Measurements from ENCODE around the gene LRRC3C. TPM values are rescaled to one million over a fixed set of nuclear protein-coding genes. Genes with fewer than 3 reads are reported as not detected.

LRRC3C gene
- total RNA-seq, 2 donors from 2014 or later = not detected

- Histone ChIP-seq H3K36me3 (peaks cover 30 to 73% of the 10 kb centered on the region in 2 donors), H3K27me3 (replicated peaks; ENCODE audit: insufficient read depth) (no peaks in the 10 kb centered on the region), H3K4me1 (replicated peaks) (no peaks in the 10 kb centered on the region), H3K9me3 (no peaks in the 10 kb centered on the region), H3K27ac (no peak overlapping the region), H3K4me3 (no peak overlapping the region)
- intact Hi-C loops (cut with DNase I) = no loop called here
- no peak for TF ChIP-seq POLR2AphosphoS5 (IDR thresholded peaks at IDR 0.05)
- no peak for TF ChIP-seq POLR2A (IDR thresholded peaks at IDR 0.05)
- no peak for TF ChIP-seq CTCF (IDR thresholded peaks at IDR 0.05)
- no peak for DNase-seq (ENCODE audit: low spot score)
- WGBS = 89% methylated on average over 11 of the region's 11 CpGs
These were observed 66.9 kb downstream of the LRRC3C start for GRCh38 chr17:39994448-39994847.

Other genes with a start within 250 kb of the LRRC3C start
- gene PGAP3, start 239.7 kb upstream of the LRRC3C start, total RNA-seq = 10 to 100 TPM; 44.6 to 50.0 TPM
- 100 to 1,000 TPM; 112 to 172 TPM for gene ERBB2, start 227.7 kb upstream of the LRRC3C start, total RNA-seq
- gene MIEN1, start 197.2 kb upstream of the LRRC3C start, total RNA-seq = 100 to 1,000 TPM in 1 of 2 donors, 10 to 100 TPM in 1; 46.5 to 119 TPM
- 10 to 100 TPM; 25.7 to 32.6 TPM for gene GRB7, start 189.8 kb upstream of the LRRC3C start, total RNA-seq
- 1 to 10 TPM in 1 of 2 donors, under 1 TPM in 1; 0.55 to 1.7 TPM for gene IKZF3, start 63.4 kb upstream of the LRRC3C start, total RNA-seq
- gene ZPBP2, start 59.5 kb upstream of the LRRC3C start, total RNA-seq = 10 to 100 TPM in 1 of 2 donors, not detected in 1; 14.8 TPM
- gene GSDMB, start 9.1 kb upstream of the LRRC3C start, total RNA-seq = 10 to 100 TPM in 1 of 2 donors, 1 to 10 TPM in 1; 4.0 to 17.0 TPM
- 10 to 100 TPM; 82.4 to 91.6 TPM for gene ORMDL3, start 131 bp upstream of the LRRC3C start, total RNA-seq
- 1 to 10 TPM in 1 of 2 donors, not detected in 1; 1.2 TPM for gene GSDMA, start 35.3 kb downstream of the LRRC3C start, total RNA-seq
- gene PSMD3, start 53.1 kb downstream of the LRRC3C start, total RNA-seq = 100 to 1,000 TPM in 1 of 2 donors, 10 to 100 TPM in 1; 96.4 to 116 TPM
- 1 to 10 TPM in 1 of 2 donors, under 1 TPM in 1; 0.41 to 2.2 TPM for gene CSF3, start 87.7 kb downstream of the LRRC3C start, total RNA-seq
- 100 to 1,000 TPM in 1 of 2 donors, 10 to 100 TPM in 1; 55.2 to 167 TPM for gene MED24, start 126.7 kb downstream of the LRRC3C start, total RNA-seq
- gene THRA, start 135.2 kb downstream of the LRRC3C start, total RNA-seq = 10 to 100 TPM; 35.2 to 79.8 TPM
- gene NR1D1, start 172.9 kb downstream of the LRRC3C start, total RNA-seq = 10 to 100 TPM; 10.7 to 35.2 TPM
- 100 to 1,000 TPM in 1 of 2 donors, 10 to 100 TPM in 1; 77.0 to 112 TPM for gene MSL1, start 194.2 kb downstream of the LRRC3C start, total RNA-seq
- gene CASC3, start 212.8 kb downstream of the LRRC3C start, total RNA-seq = 10 to 100 TPM; 59.8 to 94.3 TPM
- gene RAPGEFL1, start 249.7 kb downstream of the LRRC3C start, total RNA-seq = 10 to 100 TPM; 14.2 to 25.1 TPM